GM03348 (cell line): ENCODE measurements around the gene ZNF326.

ENCODE experiments used
- DNase-seq: peaks from one replicate; pipeline ENCODE4 v3.0.0; 2012; ENCODE audit warnings: low spot score

The ZNF326 gene

GRCh38 chr1:90074970-90075391 lies 80.1 kb downstream of the ZNF326 start:
- DNase-seq: no peak

- DNase-seq: no peak
These were observed 89.1 kb downstream of the ZNF326 start for GRCh38 chr1:90083995-90084394.
